Measurements from ENCODE around the gene IRF2BP2.

- TF ChIP-seq TCF12 (IDR thresholded peaks at IDR 0.05; ENCODE audit: low read depth) = no peak
- TF ChIP-seq EP300 (IDR thresholded peaks at IDR 0.05; ENCODE audit: borderline replicate concordance) = no peak
- no peak for TF ChIP-seq FOXM1 (IDR thresholded peaks at IDR 0.05; ENCODE audit: borderline replicate concordance, low read depth)
- TF ChIP-seq REST (IDR thresholded peaks at IDR 0.05; ENCODE audit: low read depth) = no peak
- no peak for TF ChIP-seq CREB1 (IDR thresholded peaks at IDR 0.05; ENCODE audit: low read depth)
- no peak for TF ChIP-seq TAF1 (IDR thresholded peaks at IDR 0.05; ENCODE audit: low read depth)
- peak; percentile 67 for TF ChIP-seq CEBPB (IDR thresholded peaks at IDR 0.05)
- TF ChIP-seq ZBTB7A (IDR thresholded peaks at IDR 0.05; ENCODE audit: low read depth) = no peak
- no peak for TF ChIP-seq MAX (IDR thresholded peaks at IDR 0.05)
- TF ChIP-seq TEAD4 (IDR thresholded peaks at IDR 0.05) = no peak
- TF ChIP-seq RAD21 (IDR thresholded peaks at IDR 0.05; ENCODE audit: low read depth) = no peak
Measured at GRCh38 chr1:234627009-234627950, 17.3 kb upstream of the IRF2BP2 start.
